GM19023 (cell line): Measurements from ENCODE around the gene FHOD3.

Source experiments
- ATAC-seq: cut with Tn5 transposase; IDR thresholded peaks from one replicate; pipeline ENCODE4 v1.9.1; 2021; ENCODE audit warnings: mild to moderate bottlenecking, moderate library complexity; ENCODE audit not compliant: unreplicated experiment

FHOD3 gene

DNA sequence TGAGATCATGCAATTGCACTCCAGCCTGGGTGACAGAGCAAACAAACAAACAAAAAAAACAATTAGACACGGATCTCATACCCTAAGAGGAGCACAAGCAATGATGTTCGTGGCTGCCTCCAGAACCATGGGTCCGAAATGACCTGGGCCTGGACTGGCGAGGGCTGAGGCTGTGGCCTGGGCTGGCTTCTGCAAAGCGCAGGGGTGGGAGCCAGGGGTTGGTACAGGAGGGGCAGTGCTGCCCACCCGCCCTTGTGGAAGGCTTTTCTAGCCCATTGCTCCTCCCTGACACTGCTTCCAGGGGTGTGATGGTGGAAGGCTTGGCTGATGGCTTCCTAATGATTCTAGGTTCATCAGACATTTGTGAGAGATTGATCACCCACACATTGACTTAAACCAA, 167.8 kb downstream of the FHOD3 start:
- no peak for ATAC-seq

GRCh38 chr18:36465970-36466369, 168.5 kb downstream of the FHOD3 start:
- ATAC-seq, result no peak

GRCh38 chr18:36467614-36468013, 170.1 kb downstream of the FHOD3 start:
- ATAC-seq, result no peak

GRCh38 chr18:36468161-36468560, 170.6 kb downstream of the FHOD3 start:
- ATAC-seq, result no peak

GRCh38 chr18:36469461-36469860, 171.9 kb downstream of the FHOD3 start:
- no peak for ATAC-seq

- ATAC-seq, result no peak
Measured at GRCh38 chr18:36470896-36471295, 173.4 kb downstream of the FHOD3 start.

GRCh38 chr18:36471393-36471792, 173.9 kb downstream of the FHOD3 start:
- ATAC-seq, result no peak

DNA sequence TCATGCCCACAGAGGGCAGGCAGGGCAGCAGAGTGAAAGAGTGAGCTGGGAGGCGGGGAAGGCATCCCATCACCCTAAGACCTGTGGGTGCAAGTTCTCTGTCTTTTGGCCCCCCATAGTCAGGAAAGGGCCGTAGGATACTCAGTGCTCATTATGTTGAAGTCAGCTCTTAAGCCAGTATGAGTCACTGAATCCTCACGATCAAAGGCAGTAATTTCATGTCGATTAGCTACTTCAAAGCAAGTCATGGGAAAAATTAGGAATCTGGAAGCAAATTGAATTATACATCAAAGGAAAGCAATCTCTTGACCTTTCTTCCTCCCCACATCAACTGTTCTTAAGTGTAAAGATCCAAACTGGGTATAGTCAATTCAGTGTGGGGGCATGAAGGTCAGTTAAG, 178.9 kb downstream of the FHOD3 start:
- no peak for ATAC-seq

DNA sequence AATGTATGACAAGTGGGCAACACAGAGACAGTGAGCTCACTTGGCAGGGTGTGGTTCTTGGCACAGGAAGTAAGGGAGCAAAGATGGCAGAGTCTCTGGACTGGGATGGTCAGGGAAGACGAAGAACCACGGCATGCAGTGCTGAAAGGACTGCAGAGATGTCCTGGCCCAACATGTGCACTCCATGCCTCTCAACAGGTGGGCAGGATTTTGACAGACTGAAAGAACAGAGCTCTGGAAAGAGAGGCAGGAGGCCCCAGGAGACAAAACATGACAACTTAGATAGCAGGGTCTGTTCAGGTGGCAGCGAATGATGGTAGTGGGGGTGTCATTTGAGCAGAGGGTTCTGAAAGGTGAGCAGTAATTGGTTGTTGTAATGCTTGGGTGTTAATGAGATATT, 180.3 kb downstream of the FHOD3 start:
- ATAC-seq, result no peak

DNA sequence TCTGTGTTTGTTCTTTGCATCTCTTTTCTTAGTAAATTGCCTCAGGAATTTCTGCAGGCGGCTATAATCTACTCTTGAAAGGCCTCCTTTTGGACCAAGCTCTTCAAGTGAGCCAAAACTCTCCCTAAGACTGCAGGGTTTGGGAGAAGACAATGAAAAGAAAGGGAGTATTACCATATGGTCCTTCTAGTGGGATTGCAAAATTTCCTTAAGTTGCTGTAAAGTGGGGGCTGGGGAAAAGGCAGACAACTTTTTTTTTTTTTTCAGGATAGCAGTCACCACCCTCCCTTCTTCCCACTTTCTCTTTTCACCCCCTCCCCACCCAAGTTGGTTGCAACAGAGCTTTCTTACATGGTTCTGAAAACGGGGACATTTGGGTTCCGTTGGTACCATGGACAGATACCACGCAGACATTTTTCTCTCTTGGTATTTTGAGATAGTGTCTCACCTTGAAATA, 183.7 kb downstream of the FHOD3 start:
- ATAC-seq, result no peak

DNA sequence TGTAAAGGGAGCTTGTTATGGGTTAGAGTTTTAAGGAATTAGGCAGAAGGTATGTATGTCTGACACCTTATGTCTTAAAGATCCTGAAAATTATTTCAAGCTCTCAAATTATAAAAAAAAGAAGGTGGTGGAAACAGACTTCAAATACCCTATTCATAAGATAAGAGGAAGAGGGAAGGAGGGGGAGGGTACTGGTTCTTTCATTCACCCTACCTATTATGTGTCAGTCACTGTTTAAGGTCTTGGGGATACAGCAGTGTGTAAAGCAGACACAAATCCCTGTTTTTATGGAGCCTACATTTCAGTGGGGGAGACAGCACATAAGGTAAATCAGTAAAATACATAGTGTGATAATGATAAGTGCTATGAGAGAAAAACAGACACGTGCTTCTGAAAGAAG, 184.4 kb downstream of the FHOD3 start:
- no peak for ATAC-seq

GRCh38 chr18:36484591-36484990, 187.1 kb downstream of the FHOD3 start:
- ATAC-seq, result no peak

GRCh38 chr18:36485772-36486171, 188.3 kb downstream of the FHOD3 start:
- ATAC-seq, result no peak

DNA sequence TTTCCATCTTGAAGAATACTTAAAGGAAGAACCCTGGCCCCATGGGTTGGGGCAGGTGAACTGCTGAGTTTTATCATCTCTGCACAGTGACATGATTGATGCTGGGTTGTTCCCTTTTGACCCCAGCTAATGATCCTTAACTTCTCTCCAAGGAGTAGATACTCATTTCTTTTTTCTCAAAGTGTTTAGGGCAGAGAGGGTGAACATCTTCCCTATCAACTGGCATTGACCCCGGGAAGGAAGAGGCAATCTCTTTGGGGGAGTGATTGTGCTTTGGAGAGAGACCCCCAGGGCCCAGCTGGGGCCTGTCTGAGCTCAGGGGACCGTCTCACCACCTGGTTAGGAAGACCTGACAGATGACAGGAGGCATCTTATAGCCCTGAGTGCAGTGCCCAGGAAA, 190.6 kb downstream of the FHOD3 start:
- no peak for ATAC-seq

DNA sequence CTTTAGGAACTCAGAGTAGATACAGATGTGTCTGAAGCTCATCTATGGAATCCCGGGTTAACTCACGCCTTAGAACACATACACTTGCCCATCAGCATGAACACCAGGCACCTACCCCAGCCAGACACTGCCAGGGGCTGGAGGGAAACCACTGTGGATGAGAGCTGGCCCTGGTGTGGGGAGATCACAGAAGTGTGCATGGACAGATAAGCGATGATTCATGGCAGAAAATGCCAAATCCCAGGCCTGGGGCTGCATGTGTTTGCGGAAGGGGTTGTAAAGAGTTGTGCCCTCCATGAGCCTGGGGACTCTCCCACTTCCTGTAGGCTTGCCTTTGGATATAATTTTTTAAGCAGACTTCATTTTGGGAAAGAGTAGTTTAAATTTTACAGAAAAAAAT, 193.4 kb downstream of the FHOD3 start:
- no peak for ATAC-seq

- no peak for ATAC-seq
Measured at GRCh38 chr18:36492604-36493329, 195.3 kb downstream of the FHOD3 start.

GRCh38 chr18:36493349-36494159, 196.0 kb downstream of the FHOD3 start:
- no peak for ATAC-seq

GRCh38 chr18:36494160-36494437, 196.6 kb downstream of the FHOD3 start:
- ATAC-seq, result no peak

GRCh38 chr18:36496022-36496421, 198.5 kb downstream of the FHOD3 start:
- ATAC-seq, result no peak

- peak; percentile 82 for ATAC-seq
Measured at GRCh38 chr18:36499938-36500337, 202.4 kb downstream of the FHOD3 start.

- no peak for ATAC-seq
Measured at GRCh38 chr18:36501100-36501499, 203.6 kb downstream of the FHOD3 start.

GRCh38 chr18:36503477-36503876, 206.0 kb downstream of the FHOD3 start:
- no peak for ATAC-seq

DNA sequence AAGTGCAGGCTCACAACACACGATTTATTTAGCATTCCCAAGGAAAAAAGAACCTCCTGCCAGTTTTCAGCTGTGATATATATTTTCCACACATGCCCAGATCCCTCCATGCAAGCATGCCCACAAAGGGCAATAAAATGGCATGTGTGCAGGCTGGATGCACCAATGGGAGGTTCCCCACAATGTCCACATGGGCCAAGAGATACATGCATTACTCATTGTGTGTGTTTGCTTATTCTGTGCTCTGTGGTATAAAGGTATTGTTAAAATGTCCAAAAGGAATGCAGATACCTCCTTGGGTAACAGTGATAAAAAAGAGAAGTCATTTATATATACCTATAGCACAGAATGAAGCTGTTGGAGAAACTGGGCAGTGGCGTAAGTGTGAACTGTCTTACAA, 207.4 kb downstream of the FHOD3 start:
- ATAC-seq, result no peak
